KMS-11 (cell line): ENCODE measurements around the gene UNC93A.

Experiments
- H2AFZ ChIP-seq: fragments of 200-600 bp; sonication (generic); 2 replicates; pipeline ENCODE4 v1.6.1; 2016; ENCODE audit warnings: antibody characterized with exemption, mixed run types, low read depth
- H3K27ac ChIP-seq: fragments of 200-600 bp; sonication (generic); 2 replicates; pipeline ENCODE4 v1.6.1; 2016; ENCODE audit warnings: mild to moderate bottlenecking, mixed run types
- H3K27me3 ChIP-seq: fragments of 200-600 bp; sonication (generic); 2 replicates; pipeline ENCODE4 v1.6.1; 2017; ENCODE audit warnings: mild to moderate bottlenecking, low read depth, mixed run types, moderate library complexity; ENCODE audit not compliant: insufficient read depth
- H3K36me3 ChIP-seq: fragments of 200-600 bp; sonication (generic); 2 replicates; pipeline ENCODE4 v1.6.1; 2017; ENCODE audit warnings: mild to moderate bottlenecking, mixed run types; ENCODE audit not compliant: insufficient read depth
- H3K4me1 ChIP-seq: fragments of 200-600 bp; sonication (generic); 2 replicates; pipeline ENCODE4 v1.6.1; 2016; ENCODE audit warnings: mild to moderate bottlenecking, low read depth, mixed run types; ENCODE audit not compliant: poor library complexity, severe bottlenecking
- H3K4me2 ChIP-seq: fragments of 200-600 bp; sonication (generic); 2 replicates; pipeline ENCODE4 v1.7.0; 2016; ENCODE audit warnings: mild to moderate bottlenecking, mixed run types
- H3K4me3 ChIP-seq: fragments of 200-600 bp; sonication (generic); IDR thresholded peaks from 2 replicates; pipeline ENCODE4 v1.6.1; 2017; ENCODE audit warnings: low read depth, low read length, mixed read lengths; ENCODE audit not compliant: insufficient read depth
- H3K79me2 ChIP-seq: fragments of 200-600 bp; sonication (generic); 2 replicates; pipeline ENCODE4 v1.6.1; 2016; ENCODE audit warnings: low read depth, mixed run types; ENCODE audit not compliant: insufficient read depth
- H3K9ac ChIP-seq: fragments of 200-600 bp; sonication (generic); 2 replicates; pipeline ENCODE4 v1.6.1; 2016; ENCODE audit warnings: mild to moderate bottlenecking, mixed run types
- H4K20me1 ChIP-seq: fragments of 200-600 bp; sonication (generic); 2 replicates; pipeline ENCODE4 v1.6.1; 2016; ENCODE audit warnings: mild to moderate bottlenecking, mixed run types; ENCODE audit not compliant: insufficient read depth
- CTCF ChIP-seq: fragments of 200-600 bp; sonication (generic); conservative IDR thresholded peaks from 2 replicates; pipeline ENCODE4 v1.6.1; 2017; ENCODE audit warnings: low read depth, mild to moderate bottlenecking, antibody characterized with exemption, low read length, moderate library complexity, mixed read lengths

The UNC93A gene

GRCh38 chr6:167328086-167328485 lies 37.0 kb downstream of the UNC93A start:
- no peak for TF ChIP-seq CTCF

DNA sequence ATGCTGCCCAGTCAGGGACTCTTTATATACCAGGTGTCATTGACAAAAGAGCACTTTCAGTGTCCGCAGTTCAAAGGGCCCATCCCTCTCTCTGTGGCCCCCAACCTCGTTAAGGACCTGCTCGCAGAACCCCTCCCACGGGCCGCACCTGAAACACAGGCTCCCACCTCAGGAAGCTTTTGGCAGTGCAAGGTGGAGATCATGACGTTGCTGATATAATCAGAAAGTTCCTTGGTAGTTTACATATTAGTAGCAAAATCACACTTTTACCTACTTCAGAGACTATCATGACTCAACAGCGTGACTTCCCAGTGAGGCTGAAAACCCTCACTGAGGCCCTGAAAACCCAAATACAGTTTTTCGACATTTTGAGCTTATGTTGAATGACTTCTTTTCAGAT lies 37.9 kb downstream of the UNC93A start:
- no peak overlapping the region for H3K27ac ChIP-seq
- no peaks in the 10 kb centered on the region for H3K4me1 ChIP-seq
- H3K27me3 ChIP-seq: no peaks in the 10 kb centered on the region
- no peak overlapping the region for H2AFZ ChIP-seq
- H3K36me3 ChIP-seq: no peaks in the 10 kb centered on the region
- TF ChIP-seq CTCF: no peak
- no peak overlapping the region for H3K9ac ChIP-seq
- H3K4me2 ChIP-seq: no peak overlapping the region
- no peaks in the 10 kb centered on the region for H4K20me1 ChIP-seq
- no peak overlapping the region for H3K4me3 ChIP-seq
- no peaks in the 10 kb centered on the region for H3K79me2 ChIP-seq

More at GRCh38 chr6:167328086-167328485, 37.0 kb downstream of the UNC93A start:
- H3K4me1 ChIP-seq: no peaks in the 10 kb centered on the region
- H3K4me3 ChIP-seq: no peak overlapping the region
- no peak overlapping the region for H3K27ac ChIP-seq
- no peaks in the 10 kb centered on the region for H3K79me2 ChIP-seq
- no peak overlapping the region for H3K9ac ChIP-seq
- no peaks in the 10 kb centered on the region for H4K20me1 ChIP-seq
- no peak overlapping the region for H3K4me2 ChIP-seq
- H3K36me3 ChIP-seq: no peaks in the 10 kb centered on the region
- H3K27me3 ChIP-seq: no peaks in the 10 kb centered on the region
- no peak overlapping the region for H2AFZ ChIP-seq

GRCh38 chr6:167330750-167331149 lies 39.6 kb downstream of the UNC93A start:
- Histone ChIP-seq H3K79me2 (no peaks in the 10 kb centered on the region), H3K4me3 (no peak overlapping the region), H3K27ac (no peak overlapping the region), H4K20me1 (no peaks in the 10 kb centered on the region), H3K4me2 (no peak overlapping the region), H3K27me3 (no peaks in the 10 kb centered on the region), H3K36me3 (no peaks in the 10 kb centered on the region), H3K9ac (no peak overlapping the region), H2AFZ (no peak overlapping the region), H3K4me1 (no peaks in the 10 kb centered on the region)
- no peak for TF ChIP-seq CTCF

DNA sequence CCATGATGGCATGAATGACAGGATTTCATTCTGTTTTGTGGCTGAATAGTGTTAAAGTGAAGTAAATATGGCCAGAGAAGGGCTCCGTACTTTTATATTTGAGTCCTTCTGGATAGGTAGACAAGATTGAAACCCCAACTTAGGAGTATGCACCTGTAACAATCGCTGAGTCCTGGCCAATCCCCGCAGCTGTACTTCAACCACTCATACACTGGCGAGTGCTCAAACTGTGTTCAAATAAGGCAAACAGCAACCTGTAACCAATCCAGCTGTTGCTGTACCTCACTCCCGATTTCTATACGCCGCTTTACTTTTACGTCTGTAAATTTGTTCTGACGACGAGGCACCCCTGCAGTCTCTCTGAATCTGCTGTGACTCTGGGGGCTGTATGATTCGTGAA lies 40.5 kb downstream of the UNC93A start:
- Histone ChIP-seq H3K4me3 (no peak overlapping the region), H3K27ac (no peak overlapping the region), H3K4me2 (no peak overlapping the region), H4K20me1 (no peaks in the 10 kb centered on the region), H3K27me3 (no peaks in the 10 kb centered on the region), H2AFZ (no peak overlapping the region), H3K4me1 (no peaks in the 10 kb centered on the region), H3K9ac (no peak overlapping the region), H3K36me3 (no peaks in the 10 kb centered on the region), H3K79me2 (no peaks in the 10 kb centered on the region)
- no peak for TF ChIP-seq CTCF
